ENCODE measurements around the gene C21orf91.

Gene C21orf91

GRCh38 chr21:17798796-17799195 is 20.4 kb downstream of the C21orf91 start:
- DNase-seq (ENCODE audit: low read depth in 4 of 4, low spot score in 1 of 4): no peak

GRCh38 chr21:17797967-17798366 is 21.2 kb downstream of the C21orf91 start:
- no peak for DNase-seq (ENCODE audit: low read depth in 4 of 4, low spot score in 1 of 4)

GRCh38 chr21:17796503-17796902 is 22.7 kb downstream of the C21orf91 start:
- no peak for DNase-seq (ENCODE audit: low read depth in 4 of 4, low spot score in 1 of 4)

- no peak for DNase-seq (ENCODE audit: low read depth in 4 of 4, low spot score in 1 of 4)
These were observed 23.1 kb downstream of the C21orf91 start for GRCh38 chr21:17796037-17796403.

- no peak for DNase-seq (ENCODE audit: low read depth in 4 of 4, low spot score in 1 of 4)
These were observed 23.8 kb downstream of the C21orf91 start for GRCh38 chr21:17795146-17796036.

GRCh38 chr21:17794518-17795145 is 24.5 kb downstream of the C21orf91 start:
- no peak for DNase-seq (ENCODE audit: low read depth in 4 of 4, low spot score in 1 of 4)

GRCh38 chr21:17793246-17794123 is 25.7 kb downstream of the C21orf91 start:
- DNase-seq (ENCODE audit: low read depth in 4 of 4, low spot score in 1 of 4): no peak

- DNase-seq (ENCODE audit: low read depth in 4 of 4, low spot score in 1 of 4): no peak
These were observed 29.5 kb downstream of the C21orf91 start for GRCh38 chr21:17789656-17790055.

- DNase-seq (ENCODE audit: low read depth in 4 of 4, low spot score in 1 of 4): no peak
These were observed 30.1 kb downstream of the C21orf91 start for GRCh38 chr21:17789069-17789468.

- DNase-seq (ENCODE audit: low read depth in 4 of 4, low spot score in 1 of 4): no peak
These were observed 32.3 kb downstream of the C21orf91 start for GRCh38 chr21:17786851-17787181.

- DNase-seq (ENCODE audit: low read depth in 4 of 4, low spot score in 1 of 4): no peak
These were observed 32.9 kb downstream of the C21orf91 start for GRCh38 chr21:17786071-17786850.

- DNase-seq (ENCODE audit: low read depth in 4 of 4, low spot score in 1 of 4): no peak
These were observed 33.8 kb downstream of the C21orf91 start for GRCh38 chr21:17785403-17785788.

GRCh38 chr21:17784604-17785402 is 34.4 kb downstream of the C21orf91 start:
- DNase-seq (ENCODE audit: low read depth in 4 of 4, low spot score in 1 of 4): no peak

GRCh38 chr21:17784180-17784598 is 35.0 kb downstream of the C21orf91 start:
- DNase-seq (ENCODE audit: low read depth in 4 of 4, low spot score in 1 of 4): no peak

- DNase-seq (ENCODE audit: low read depth in 4 of 4, low spot score in 1 of 4): no peak
These were observed 35.5 kb downstream of the C21orf91 start for GRCh38 chr21:17783481-17784179.

- no peak for DNase-seq (ENCODE audit: low read depth in 4 of 4, low spot score in 1 of 4)
These were observed 36.2 kb downstream of the C21orf91 start for GRCh38 chr21:17783003-17783402.

- no peak for DNase-seq (ENCODE audit: low read depth in 4 of 4, low spot score in 1 of 4)
These were observed 37.1 kb downstream of the C21orf91 start for GRCh38 chr21:17782051-17782450.

- no peak for DNase-seq (ENCODE audit: low read depth in 4 of 4, low spot score in 1 of 4)
These were observed 37.6 kb downstream of the C21orf91 start for GRCh38 chr21:17781524-17781923.

- DNase-seq (ENCODE audit: low read depth in 4 of 4, low spot score in 1 of 4): no peak
These were observed 38.6 kb downstream of the C21orf91 start for GRCh38 chr21:17780539-17780938.

GRCh38 chr21:17779980-17780379 is 39.2 kb downstream of the C21orf91 start:
- DNase-seq (ENCODE audit: low read depth in 4 of 4, low spot score in 1 of 4): no peak

Data from stimulated activated CD4-positive, alpha-beta T cell treated with anti-CD3 and anti-CD28 coated beads, Interleukin-1b, Interleukin-23, amount 100 ng/mL, for 24 hours (primary cell).